Caco-2 (cell line): ENCODE measurements around the gene ZNF189. TPM values are rescaled to one million over a fixed set of nuclear protein-coding genes. Genes with fewer than 3 reads are reported as not detected.

Experiments
- BruUV-seq: library from RNA; stranded (reverse); fragments of 400-500 nt; replicated peaks from 2 replicates; lab custom pipeline; 2021; lab: Mats Ljungman, UMichigan
- CTCF ChIA-PET: fragments of 300-600 bp; sonication (Branson Sonifier 250); formaldehyde crosslinking; loops from one replicate; lab custom pipeline; 2022; ENCODE audit warnings: antibody characterized with exemption; lab: Charles Lee
- POLR2A ChIA-PET: fragments of 300-600 bp; sonication (Branson Sonifier 250); formaldehyde crosslinking; loops from one replicate; lab custom pipeline; 2022; ENCODE audit warnings: antibody characterized with exemption; lab: Charles Lee
- DNase-seq, 2 experiments: peaks; one replicate each; pipeline versions ENCODE4 v3.0.0 to v3.0.0-alpha.2; 2020 to 2022
- H3K27me3 ChIP-seq: replicated peaks from 2 replicates; pipeline ENCODE4 v1.6.0; 2011; ENCODE audit warnings: low read length; ENCODE audit not compliant: control insufficient read depth, insufficient read depth
- H3K36me3 ChIP-seq: 2 replicates; pipeline ENCODE4 v1.5.1; 2011; ENCODE audit warnings: low read length; ENCODE audit not compliant: control insufficient read depth, insufficient read depth
- H3K4me1 ChIP-seq: fragments of 250-450 bp; sonication (Bioruptor Pico); 2 replicates; pipeline ENCODE4 v1.5.1; 2020; ENCODE audit warnings: mild to moderate bottlenecking
- H3K4me3 ChIP-seq: 2 replicates; pipeline ENCODE4 v1.5.1; 2011; ENCODE audit warnings: low read depth, mild to moderate bottlenecking, control low read depth, low read length
- H3K9me3 ChIP-seq: fragments of 250-450 bp; sonication (Bioruptor Pico); 2 replicates; pipeline ENCODE4 v1.5.1; 2020; ENCODE audit warnings: mild to moderate bottlenecking, moderate library complexity
- H3K27ac Mint-ChIP-seq: one replicate; pipeline ENCODE4 v1.8.0; 2022; ENCODE audit warnings: mixed read lengths; ENCODE audit not compliant: unreplicated experiment
- H3K27me3 Mint-ChIP-seq: one replicate; pipeline ENCODE4 v1.8.0; 2022; ENCODE audit warnings: mixed read lengths; ENCODE audit not compliant: insufficient read depth, unreplicated experiment
- H3K36me3 Mint-ChIP-seq: one replicate; pipeline ENCODE4 v1.8.0; 2022; ENCODE audit warnings: mild to moderate bottlenecking, mixed read lengths; ENCODE audit not compliant: insufficient read depth, unreplicated experiment
- H3K4me1 Mint-ChIP-seq: one replicate; pipeline ENCODE4 v1.8.0; 2022; ENCODE audit warnings: low read depth, mixed read lengths; ENCODE audit not compliant: unreplicated experiment
- H3K4me3 Mint-ChIP-seq: one replicate; pipeline ENCODE4 v1.8.0; 2022; ENCODE audit warnings: mild to moderate bottlenecking, moderate library complexity, mixed read lengths; ENCODE audit not compliant: unreplicated experiment
- H3K9me3 Mint-ChIP-seq: one replicate; pipeline ENCODE4 v1.8.0; 2022; ENCODE audit warnings: mixed read lengths; ENCODE audit not compliant: unreplicated experiment
- CTCF ChIP-seq, 2 experiments: fragments of 200-600 bp in 1 of 2; IDR thresholded peaks; 1 replicate in 1 of 2; 2 replicates in 1 of 2; pipeline versions ENCODE4 v1.5.1 to v1.8.0; 2011 to 2022; ENCODE audit warnings: antibody characterized with exemption in 1 of 2, control low read depth in 1 of 2, inconsistent platforms in 1 of 2, low read depth in 1 of 2, low read length in 1 of 2, mild to moderate bottlenecking in 1 of 2, moderate library complexity in 1 of 2; ENCODE audit not compliant: insufficient read depth in 1 of 2, severe bottlenecking in 1 of 2, unreplicated experiment in 1 of 2
- intact Hi-C: fragments of 100-400 bp; cut with micrococcal nuclease; formaldehyde crosslinking; loops from one replicate; pipeline ENCODE4 v1.10.0; 2022; ENCODE audit not compliant: unreplicated experiment
- total RNA-seq: library from RNA; stranded (reverse); gene quantifications from 2 replicates; pipeline ENCODE4 v1.2.3, GENCODE V29; 2022

ZNF189 gene
- total RNA-seq, 1 experiment from 2014 or later, result 15.3 TPM

- H3K36me3 ChIP-seq, result no peaks in the 10 kb centered on the region
- CTCF ChIA-PET, result interaction anchor here (0.9 kb wide), 1 partner anchor 236 kb away, joined by 3 read pairs; no protein-coding TSS in a partner anchor
- Mint-ChIP-seq H3K27me3 (no peaks in the 10 kb centered on the region), H3K4me3 (peak overlapping the region; percentile 63), H3K36me3 (peaks cover 6% of the 10 kb centered on the region), H3K27ac (peak overlapping the region; percentile 87), H3K9me3 (peaks cover 18% of the 10 kb centered on the region), H3K4me1 (peaks cover 19% of the 10 kb centered on the region)
- H3K4me3 ChIP-seq, result no peak overlapping the region
- H3K4me1 ChIP-seq, result peaks cover 39% of the 10 kb centered on the region
- no peak for TF ChIP-seq CTCF (IDR thresholded peaks at IDR 0.05; ENCODE audit: insufficient read depth in 1 of 2, low read depth in 1 of 2, low read length in 1 of 2, severe bottlenecking in 1 of 2, unreplicated experiment in 1 of 2)
- intact Hi-C loops, result loop anchor here (1.0 kb wide), 3 partner anchors 11 to 33 kb away; no protein-coding TSS in a partner anchor
- BruUV-seq, result TSS peak; percentile 76
- no peaks in the 10 kb centered on the region for H3K27me3 ChIP-seq
- peaks cover 23% of the 10 kb centered on the region for H3K9me3 ChIP-seq
- DNase-seq, result peak in 1 of 2 experiments; percentile 49
- POLR2A ChIA-PET, result interaction anchor here (1.1 kb wide), 1 partner anchor 43 kb away, joined by 6 read pairs; the partner anchor contains the start of genes MRPL50 and ZNF189
These were observed 43.6 kb upstream of the ZNF189 start for GRCh38 chr9:101354765-101355708.

- no peaks in the 10 kb centered on the region for H3K27me3 Mint-ChIP-seq
- no peak overlapping the region for H3K4me3 Mint-ChIP-seq
- H3K27me3 ChIP-seq, result no peaks in the 10 kb centered on the region
- intact Hi-C loops, result no loop called here
- H3K4me3 ChIP-seq, result no peak overlapping the region
- DNase-seq, result no peak
- peaks cover 6% of the 10 kb centered on the region for H3K36me3 Mint-ChIP-seq
- no peak overlapping the region for H3K27ac Mint-ChIP-seq
- no peak for TF ChIP-seq CTCF (IDR thresholded peaks at IDR 0.05; ENCODE audit: insufficient read depth in 1 of 2, low read depth in 1 of 2, low read length in 1 of 2, severe bottlenecking in 1 of 2, unreplicated experiment in 1 of 2)
- H3K9me3 ChIP-seq, result peaks cover 23% of the 10 kb centered on the region
- peaks cover 33% of the 10 kb centered on the region for H3K4me1 ChIP-seq
- POLR2A ChIA-PET, result no interaction called here
- H3K9me3 Mint-ChIP-seq, result peaks cover 18% of the 10 kb centered on the region
- CTCF ChIA-PET, result no interaction called here
- H3K4me1 Mint-ChIP-seq, result peaks cover 19% of the 10 kb centered on the region
- BruUV-seq, result no TSS peak
- no peaks in the 10 kb centered on the region for H3K36me3 ChIP-seq
These were observed 42.0 kb upstream of the ZNF189 start for GRCh38 chr9:101356619-101357018.

- Histone ChIP-seq H3K36me3 (no peaks in the 10 kb centered on the region), H3K27me3 (no peaks in the 10 kb centered on the region), H3K9me3 (peaks cover 15% of the 10 kb centered on the region), H3K4me3 (no peak overlapping the region), H3K4me1 (peaks cover 13% of the 10 kb centered on the region)
- BruUV-seq, result no TSS peak
- peaks cover 8% of the 10 kb centered on the region for H3K9me3 Mint-ChIP-seq
- no peak overlapping the region for H3K27ac Mint-ChIP-seq
- no peak for TF ChIP-seq CTCF (IDR thresholded peaks at IDR 0.05; ENCODE audit: insufficient read depth in 1 of 2, low read depth in 1 of 2, low read length in 1 of 2, severe bottlenecking in 1 of 2, unreplicated experiment in 1 of 2)
- H3K4me3 Mint-ChIP-seq, result no peak overlapping the region
- H3K36me3 Mint-ChIP-seq, result no peaks in the 10 kb centered on the region
- intact Hi-C loops, result no loop called here
- peaks cover 5% of the 10 kb centered on the region for H3K4me1 Mint-ChIP-seq
- no peaks in the 10 kb centered on the region for H3K27me3 Mint-ChIP-seq
- no peak for DNase-seq
- POLR2A ChIA-PET, result no interaction called here
- CTCF ChIA-PET, result no interaction called here
These were observed 39.0 kb upstream of the ZNF189 start for GRCh38 chr9:101359679-101360078.
